ENCODE data around the gene HDAC4.

- TF ChIP-seq, protein P1, sequence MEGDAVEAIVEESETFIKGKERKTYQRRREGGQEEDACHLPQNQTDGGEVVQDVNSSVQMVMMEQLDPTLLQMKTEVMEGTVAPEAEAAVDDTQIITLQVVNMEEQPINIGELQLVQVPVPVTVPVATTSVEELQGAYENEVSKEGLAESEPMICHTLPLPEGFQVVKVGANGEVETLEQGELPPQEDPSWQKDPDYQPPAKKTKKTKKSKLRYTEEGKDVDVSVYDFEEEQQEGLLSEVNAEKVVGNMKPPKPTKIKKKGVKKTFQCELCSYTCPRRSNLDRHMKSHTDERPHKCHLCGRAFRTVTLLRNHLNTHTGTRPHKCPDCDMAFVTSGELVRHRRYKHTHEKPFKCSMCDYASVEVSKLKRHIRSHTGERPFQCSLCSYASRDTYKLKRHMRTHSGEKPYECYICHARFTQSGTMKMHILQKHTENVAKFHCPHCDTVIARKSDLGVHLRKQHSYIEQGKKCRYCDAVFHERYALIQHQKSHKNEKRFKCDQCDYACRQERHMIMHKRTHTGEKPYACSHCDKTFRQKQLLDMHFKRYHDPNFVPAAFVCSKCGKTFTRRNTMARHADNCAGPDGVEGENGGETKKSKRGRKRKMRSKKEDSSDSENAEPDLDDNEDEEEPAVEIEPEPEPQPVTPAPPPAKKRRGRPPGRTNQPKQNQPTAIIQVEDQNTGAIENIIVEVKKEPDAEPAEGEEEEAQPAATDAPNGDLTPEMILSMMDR (IDR thresholded peaks at IDR 0.05) = no peak
- TF ChIP-seq HDAC2 (IDR thresholded peaks at IDR 0.05) (no peak), GATA3 (IDR thresholded peaks at IDR 0.05; ENCODE audit: borderline replicate concordance) (no peak), MAFK (IDR thresholded peaks at IDR 0.05; ENCODE audit: partially characterized antibody) (no peak), ELK1 (IDR thresholded peaks at IDR 0.05; ENCODE audit: low read depth, low read length) (no peak), CHD4 (IDR thresholded peaks at IDR 0.05; ENCODE audit: borderline replicate concordance) (no peak), ZC3H11A (IDR thresholded peaks at IDR 0.05) (no peak)
Measured at GRCh38 chr2:239147376-239147775, 253.4 kb downstream of the HDAC4 start.

All from A549 (cell line).